Measurements from ENCODE around the gene KIF26A.

DNA sequence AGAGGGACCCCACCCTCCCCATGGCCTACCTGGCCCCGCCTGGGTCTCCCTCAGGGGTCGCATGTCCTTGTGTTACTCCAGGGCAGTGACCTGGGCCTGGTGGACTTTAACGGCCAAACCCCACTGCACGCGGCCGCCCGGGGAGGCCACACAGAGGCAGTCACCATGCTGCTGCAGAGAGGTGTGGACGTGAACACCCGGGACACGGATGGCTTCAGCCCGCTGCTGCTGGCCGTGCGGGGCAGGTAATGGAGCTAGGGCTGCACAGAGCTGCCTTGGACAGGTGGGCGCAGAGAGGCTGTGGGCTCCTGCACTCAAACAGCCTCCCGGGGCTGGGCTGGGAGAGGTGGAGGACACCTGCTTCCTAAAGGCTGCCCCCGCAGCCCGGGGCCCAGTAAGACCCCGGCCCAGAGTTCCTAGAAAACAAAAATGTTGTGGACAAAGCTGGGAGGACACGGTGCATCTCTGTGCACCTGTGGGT is 31.2 kb upstream of the KIF26A start:
- TF ChIP-seq CTCF (IDR thresholded peaks at IDR 0.05; ENCODE audit: low read depth, low read length) (no peak), POLR2A (IDR thresholded peaks at IDR 0.05; ENCODE audit: extremely low read depth, insufficient read length) (no peak), MAX (IDR thresholded peaks at IDR 0.05; ENCODE audit: low read depth, low read length) (no peak)
